Measurements from ENCODE around the gene STARD3. TPM values are rescaled to one million over a fixed set of nuclear protein-coding genes. Genes with fewer than 3 reads are reported as not detected.

STARD3 gene
- total RNA-seq, 1 experiment from 2014 or later, result 42.9 TPM

DNA sequence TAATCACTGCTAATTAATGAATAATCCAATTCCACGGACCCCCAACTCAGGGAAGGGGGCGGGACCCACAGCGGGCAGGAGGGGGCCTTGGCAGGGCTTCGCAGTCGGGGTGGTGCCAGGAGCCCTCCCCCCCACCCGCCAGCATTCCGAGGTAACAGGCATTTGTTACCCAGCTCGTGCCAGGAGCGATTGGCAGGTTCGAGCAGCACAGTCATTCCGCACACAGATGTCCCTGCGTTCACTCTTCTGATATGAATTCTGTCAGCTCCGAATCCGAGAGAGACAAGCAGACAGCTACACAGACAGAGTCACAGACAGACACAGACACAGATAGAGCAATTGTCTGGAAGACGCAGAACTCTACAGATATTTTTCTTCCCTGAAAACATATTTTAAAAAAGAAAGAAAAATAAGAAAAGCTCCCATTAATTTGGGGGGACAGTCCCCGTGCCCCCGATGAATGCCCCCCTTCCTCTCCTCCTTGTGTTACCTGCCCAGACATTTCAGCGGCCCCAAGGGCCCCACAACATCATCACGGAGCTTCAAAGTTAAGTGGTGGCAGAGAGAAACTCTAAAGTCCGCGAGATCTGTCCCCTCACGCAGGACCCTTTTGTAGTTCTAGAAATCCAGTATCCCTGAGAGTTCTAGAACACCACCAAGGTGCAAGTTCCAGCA is 39.4 kb upstream of the STARD3 start:
- H3K4me1 ChIP-seq (ENCODE audit: low read length), result peaks cover 4% of the 10 kb centered on the region; the same call in 1 of the 2 replicates
- no peak for DNase-seq
- no peaks in the 10 kb centered on the region for H3K36me3 ChIP-seq (ENCODE audit: insufficient read depth, low read length)
- no peaks in the 10 kb centered on the region for H3K27me3 ChIP-seq (ENCODE audit: low read length)
- no peak overlapping the region for H3K27ac ChIP-seq (ENCODE audit: low read length)
- H2AFZ ChIP-seq (ENCODE audit: low read length), result no peak overlapping the region
- no peaks in the 10 kb centered on the region for H4K20me1 ChIP-seq (ENCODE audit: insufficient read depth, low read depth, low read length)
- no peaks in the 10 kb centered on the region for H3K9me3 ChIP-seq (ENCODE audit: low read length)
- no peaks in the 10 kb centered on the region for H3K9me2 ChIP-seq (replicated peaks; ENCODE audit: insufficient read depth, low read length)
- H3K4me3 ChIP-seq (ENCODE audit: low read length), result no peak overlapping the region
- H3K79me2 ChIP-seq (ENCODE audit: low read length), result no peaks in the 10 kb centered on the region
- H3K4me2 ChIP-seq (ENCODE audit: low read depth, low read length, poor library complexity, severe bottlenecking), result no peak overlapping the region
- H3K9ac ChIP-seq (ENCODE audit: low read length), result no peak overlapping the region

DNA sequence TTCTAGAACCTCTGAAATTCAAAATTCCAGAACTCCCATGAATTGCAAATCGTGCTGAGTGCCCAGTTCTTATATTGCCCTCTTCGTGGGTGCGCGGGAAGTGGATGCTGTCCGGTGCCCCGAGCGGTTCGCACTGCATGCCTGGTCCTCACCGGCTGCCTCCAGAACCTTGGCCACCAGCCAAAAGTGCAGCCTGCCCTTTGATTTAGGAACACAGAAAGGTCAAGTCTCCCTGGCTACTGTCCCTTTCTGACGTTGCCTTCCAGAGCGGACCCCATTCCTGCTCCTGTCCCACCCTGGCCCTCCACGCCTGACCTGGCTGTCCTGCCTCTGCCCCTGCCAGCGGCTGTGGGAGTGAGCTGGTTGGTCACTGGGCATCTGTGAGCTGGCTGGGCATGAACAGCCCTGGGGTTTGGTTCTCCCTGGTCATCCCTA is 38.9 kb upstream of the STARD3 start:
- H3K79me2 ChIP-seq (ENCODE audit: low read length), result no peaks in the 10 kb centered on the region
- H3K4me1 ChIP-seq (ENCODE audit: low read length), result peaks cover 6% of the 10 kb centered on the region
- no peaks in the 10 kb centered on the region for H3K36me3 ChIP-seq (ENCODE audit: insufficient read depth, low read length)
- no peak overlapping the region for H2AFZ ChIP-seq (ENCODE audit: low read length)
- no peak for DNase-seq
- H3K9me2 ChIP-seq (replicated peaks; ENCODE audit: insufficient read depth, low read length), result no peaks in the 10 kb centered on the region
- no peaks in the 10 kb centered on the region for H3K27me3 ChIP-seq (ENCODE audit: low read length)
- H4K20me1 ChIP-seq (ENCODE audit: insufficient read depth, low read depth, low read length), result no peaks in the 10 kb centered on the region
- H3K4me3 ChIP-seq (ENCODE audit: low read length), result no peak overlapping the region
- no peak overlapping the region for H3K27ac ChIP-seq (ENCODE audit: low read length)
- H3K9me3 ChIP-seq (ENCODE audit: low read length), result no peaks in the 10 kb centered on the region
- H3K9ac ChIP-seq (ENCODE audit: low read length), result no peak overlapping the region
- no peak overlapping the region for H3K4me2 ChIP-seq (ENCODE audit: low read depth, low read length, poor library complexity, severe bottlenecking)

DNA sequence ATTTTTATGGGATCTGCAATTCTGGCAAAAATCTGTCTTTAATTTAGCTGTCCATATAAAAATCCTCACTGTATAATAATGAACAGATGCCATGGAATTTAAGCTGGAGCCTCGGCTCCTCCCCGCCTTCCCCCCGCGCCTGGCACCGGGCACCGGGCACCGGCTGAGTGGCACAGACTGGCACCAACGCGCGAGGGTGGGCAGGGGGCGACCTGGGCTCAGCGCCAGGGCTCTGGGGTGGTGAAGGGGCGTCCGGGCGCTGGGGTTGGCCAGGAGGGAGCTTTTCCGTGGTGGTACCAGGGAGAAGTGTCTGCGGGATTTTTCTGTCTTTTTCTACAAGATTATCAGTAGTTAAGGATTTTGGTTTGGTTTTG is 38.3 kb upstream of the STARD3 start:
- Histone ChIP-seq H3K27ac (ENCODE audit: low read length) (no peak overlapping the region), H3K9ac (ENCODE audit: low read length) (no peak overlapping the region), H3K4me2 (ENCODE audit: low read depth, low read length, poor library complexity, severe bottlenecking) (no peak overlapping the region), H3K4me3 (ENCODE audit: low read length) (no peak overlapping the region), H3K4me1 (ENCODE audit: low read length) (peaks cover 12% of the 10 kb centered on the region), H3K36me3 (ENCODE audit: insufficient read depth, low read length) (no peaks in the 10 kb centered on the region), H3K79me2 (ENCODE audit: low read length) (no peaks in the 10 kb centered on the region), H3K27me3 (ENCODE audit: low read length) (no peaks in the 10 kb centered on the region), H4K20me1 (ENCODE audit: insufficient read depth, low read depth, low read length) (no peaks in the 10 kb centered on the region), H3K9me2 (replicated peaks; ENCODE audit: insufficient read depth, low read length) (no peaks in the 10 kb centered on the region), H3K9me3 (ENCODE audit: low read length) (no peaks in the 10 kb centered on the region), H2AFZ (ENCODE audit: low read length) (no peak overlapping the region)
- no peak for DNase-seq

DNA sequence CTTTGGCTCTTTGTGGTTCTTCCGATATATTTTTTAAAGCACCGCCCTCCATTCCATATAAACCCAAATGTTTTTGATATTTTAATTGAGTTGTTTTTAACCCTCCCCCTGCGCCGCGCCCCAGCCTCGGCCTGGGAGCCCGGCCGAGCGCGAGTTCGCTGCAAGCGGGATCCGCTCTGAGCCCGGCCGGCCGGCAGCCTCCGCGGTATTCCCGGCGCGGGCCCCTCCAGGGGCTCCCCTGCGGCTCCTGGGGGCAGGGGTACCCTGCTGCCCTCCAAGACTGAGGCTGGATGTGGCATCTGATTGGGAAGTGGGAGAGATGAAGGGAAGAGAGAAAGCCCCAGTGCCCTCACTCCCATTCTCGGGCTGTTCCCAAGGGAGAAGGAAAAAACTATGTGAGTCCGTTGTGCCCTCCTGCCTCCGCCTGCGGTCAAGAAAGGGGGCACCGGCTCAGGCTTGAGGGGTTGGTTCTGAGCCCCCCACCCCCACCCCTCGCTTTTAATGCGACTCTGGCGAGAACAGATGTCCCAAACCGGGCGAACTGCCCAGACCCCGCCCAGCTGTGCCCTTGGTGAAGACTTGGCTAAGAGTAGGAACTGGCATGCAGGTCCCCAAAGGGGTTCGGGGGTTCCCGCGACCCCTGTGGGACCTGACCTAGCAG is 37.8 kb upstream of the STARD3 start:
- DNase-seq, result no peak
- no peak overlapping the region for H3K4me2 ChIP-seq (ENCODE audit: low read depth, low read length, poor library complexity, severe bottlenecking)

DNA sequence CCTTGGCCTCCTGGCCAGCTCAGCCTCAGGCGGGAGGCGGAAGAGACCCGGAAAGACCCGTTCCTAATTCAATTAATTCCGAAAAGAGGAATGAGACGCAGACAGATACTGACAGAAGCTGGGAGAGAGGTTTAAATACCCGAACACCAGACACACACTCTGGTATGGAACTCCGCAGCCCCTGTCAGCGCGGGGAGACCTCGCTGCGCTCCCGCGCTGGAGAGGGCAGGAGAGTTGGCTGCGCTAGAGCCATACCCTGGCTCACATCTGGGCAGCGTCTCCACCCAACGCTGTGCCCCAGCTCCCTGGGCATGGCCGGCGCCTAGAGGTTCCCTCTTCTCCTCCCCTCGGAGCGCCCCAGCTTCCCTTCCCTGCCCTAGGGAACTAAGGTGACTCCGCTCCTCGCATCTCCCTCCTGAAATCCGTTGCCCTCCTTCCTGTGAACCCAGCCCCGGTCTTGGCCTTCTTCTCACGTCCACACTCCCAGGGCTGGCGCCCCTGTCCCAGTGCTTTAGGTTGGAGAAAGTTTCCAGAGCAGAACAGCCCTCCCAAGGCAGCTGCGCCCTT is 37.2 kb upstream of the STARD3 start:
- DNase-seq, result no peak
- Histone ChIP-seq H3K27me3 (ENCODE audit: low read length) (no peaks in the 10 kb centered on the region), H3K36me3 (ENCODE audit: insufficient read depth, low read length) (no peaks in the 10 kb centered on the region), H3K9me2 (replicated peaks; ENCODE audit: insufficient read depth, low read length) (no peaks in the 10 kb centered on the region), H3K27ac (ENCODE audit: low read length) (no peak overlapping the region), H3K4me1 (ENCODE audit: low read length) (peaks cover 22% of the 10 kb centered on the region), H3K79me2 (ENCODE audit: low read length) (no peaks in the 10 kb centered on the region), H4K20me1 (ENCODE audit: insufficient read depth, low read depth, low read length) (no peaks in the 10 kb centered on the region), H3K4me3 (ENCODE audit: low read length) (no peak overlapping the region), H3K9ac (ENCODE audit: low read length) (no peak overlapping the region), H3K9me3 (ENCODE audit: low read length) (no peaks in the 10 kb centered on the region), H3K4me2 (ENCODE audit: low read depth, low read length, poor library complexity, severe bottlenecking) (no peak overlapping the region), H2AFZ (ENCODE audit: low read length) (no peak overlapping the region)

More for the DNA sequence above, 37.8 kb upstream of the STARD3 start:
- Histone ChIP-seq H3K79me2 (ENCODE audit: low read length) (no peaks in the 10 kb centered on the region), H3K9me3 (ENCODE audit: low read length) (no peaks in the 10 kb centered on the region), H3K27me3 (ENCODE audit: low read length) (no peaks in the 10 kb centered on the region), H3K4me1 (ENCODE audit: low read length) (peaks cover 17% of the 10 kb centered on the region), H3K9ac (ENCODE audit: low read length) (no peak overlapping the region), H2AFZ (ENCODE audit: low read length) (no peak overlapping the region), H3K36me3 (ENCODE audit: insufficient read depth, low read length) (no peaks in the 10 kb centered on the region), H3K9me2 (replicated peaks; ENCODE audit: insufficient read depth, low read length) (no peaks in the 10 kb centered on the region), H3K27ac (ENCODE audit: low read length) (no peak overlapping the region), H4K20me1 (ENCODE audit: insufficient read depth, low read depth, low read length) (no peaks in the 10 kb centered on the region), H3K4me3 (ENCODE audit: low read length) (no peak overlapping the region)

DNA sequence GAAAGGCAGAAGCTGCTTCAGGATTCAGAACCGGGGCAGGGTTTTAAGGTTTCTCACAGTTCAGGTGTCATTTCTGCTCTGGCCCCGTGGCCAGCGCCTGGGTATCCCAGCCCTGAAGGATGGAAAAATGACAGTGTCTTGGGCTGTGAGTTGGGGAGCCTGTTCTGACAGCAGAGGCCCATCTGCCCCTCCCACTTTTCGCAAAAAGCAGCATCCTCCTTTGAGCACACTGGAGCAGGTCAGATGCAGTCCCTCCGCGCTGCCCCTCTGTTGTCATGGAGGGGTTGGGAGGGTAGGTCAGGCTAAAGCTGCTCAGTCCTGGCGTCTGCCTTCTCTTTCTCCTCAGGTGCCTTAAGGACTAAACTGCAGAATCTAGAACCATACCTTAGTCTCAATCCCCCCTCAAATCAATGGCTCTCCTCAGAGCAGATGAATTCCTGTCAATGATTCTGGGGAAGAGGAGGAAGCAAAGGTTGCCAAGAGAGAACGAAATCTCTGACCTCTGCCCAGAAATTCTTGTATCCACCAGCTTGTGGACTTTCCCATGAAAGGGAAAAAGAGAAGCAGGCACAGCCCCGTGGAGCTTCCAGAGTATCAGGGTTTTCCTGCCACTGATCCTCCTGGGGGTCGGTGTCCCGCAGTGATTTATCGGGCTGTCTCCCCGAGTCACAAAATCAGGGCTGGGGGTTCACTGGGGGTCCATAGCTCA is 36.5 kb upstream of the STARD3 start:
- Histone ChIP-seq H4K20me1 (ENCODE audit: insufficient read depth, low read depth, low read length) (no peaks in the 10 kb centered on the region; the same call in 1 of the 2 replicates), H3K4me3 (ENCODE audit: low read length) (no peak overlapping the region), H3K79me2 (ENCODE audit: low read length) (no peaks in the 10 kb centered on the region), H3K9me2 (replicated peaks; ENCODE audit: insufficient read depth, low read length) (no peaks in the 10 kb centered on the region), H3K9me3 (ENCODE audit: low read length) (no peaks in the 10 kb centered on the region), H3K27me3 (ENCODE audit: low read length) (no peaks in the 10 kb centered on the region), H3K4me2 (ENCODE audit: low read depth, low read length, poor library complexity, severe bottlenecking) (no peak overlapping the region), H3K27ac (ENCODE audit: low read length) (no peak overlapping the region), H3K9ac (ENCODE audit: low read length) (no peak overlapping the region), H3K36me3 (ENCODE audit: insufficient read depth, low read length) (no peaks in the 10 kb centered on the region), H2AFZ (ENCODE audit: low read length) (no peak overlapping the region), H3K4me1 (ENCODE audit: low read length) (peaks cover 29% of the 10 kb centered on the region)
- DNase-seq, result no peak

DNA sequence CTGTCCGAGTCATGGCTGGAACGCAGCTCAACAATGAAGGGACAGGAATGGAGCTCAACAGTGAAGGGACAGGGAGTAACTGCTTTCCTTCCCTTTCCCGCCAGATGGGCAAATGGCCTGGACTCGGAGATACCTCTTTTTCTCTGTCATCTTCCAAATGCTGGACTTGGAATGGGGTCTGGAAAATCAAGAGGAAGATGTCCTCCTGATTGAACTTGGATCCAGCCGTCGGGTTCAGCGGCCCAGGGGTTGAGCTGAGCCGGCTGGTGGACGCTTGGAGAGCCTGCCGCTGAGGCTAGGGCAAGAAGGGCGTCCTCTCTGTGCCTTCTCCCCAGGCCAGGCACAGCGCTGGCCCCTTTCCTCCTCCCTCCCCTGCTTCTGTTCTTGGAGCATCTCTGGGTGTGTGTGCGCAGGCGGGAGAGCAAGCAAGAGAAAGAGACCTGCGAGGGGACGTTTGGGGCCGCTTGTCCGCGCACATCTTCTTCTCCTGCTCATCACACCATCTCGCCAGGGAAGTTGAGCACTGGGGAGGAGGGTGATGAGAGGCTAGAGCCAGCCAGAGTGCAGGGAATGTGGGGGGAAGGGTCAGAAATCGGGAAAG is 35.8 kb upstream of the STARD3 start:
- Histone ChIP-seq H3K27me3 (ENCODE audit: low read length) (no peaks in the 10 kb centered on the region), H4K20me1 (ENCODE audit: insufficient read depth, low read depth, low read length) (peaks cover 4% of the 10 kb centered on the region; the same call in 1 of the 2 replicates), H3K79me2 (ENCODE audit: low read length) (no peaks in the 10 kb centered on the region), H3K27ac (ENCODE audit: low read length) (no peak overlapping the region), H3K4me2 (ENCODE audit: low read depth, low read length, poor library complexity, severe bottlenecking) (no peak overlapping the region), H3K4me1 (ENCODE audit: low read length) (peaks cover 36% of the 10 kb centered on the region), H3K4me3 (ENCODE audit: low read length) (no peak overlapping the region), H3K9ac (ENCODE audit: low read length) (no peak overlapping the region), H3K36me3 (ENCODE audit: insufficient read depth, low read length) (no peaks in the 10 kb centered on the region), H3K9me2 (replicated peaks; ENCODE audit: insufficient read depth, low read length) (no peaks in the 10 kb centered on the region), H2AFZ (ENCODE audit: low read length) (no peak overlapping the region), H3K9me3 (ENCODE audit: low read length) (no peaks in the 10 kb centered on the region)
- DNase-seq, result no peak
